Keratinocyte (primary cell): ENCODE data around the gene PRPF6. TPM values are rescaled to one million over a fixed set of nuclear protein-coding genes. Genes with fewer than 3 reads are reported as not detected.

Experiments used
- DNase-seq: peaks from one replicate; pipeline ENCODE4 v3.0.0-alpha.2; 2011; ENCODE audit warnings: low read depth, missing footprints, low spot score
- FAIRE-seq: peaks from 2 replicates; lab custom pipeline; 2011; peaks lifted over from hg19 to GRCh38; lab: Jason Lieb, UNC
- H2AFZ ChIP-seq: 2 replicates; pipeline ENCODE4 v1.6.0; 2012; ENCODE audit warnings: low read length, control low read depth, inconsistent platforms; ENCODE audit not compliant: control insufficient read depth
- H3K27ac ChIP-seq: 2 replicates; pipeline ENCODE4 v1.5.1; 2011; ENCODE audit warnings: low read length; ENCODE audit not compliant: control insufficient read depth, insufficient read depth
- H3K27me3 ChIP-seq: 3 replicates; pipeline ENCODE4 v1.6.0; 2011; ENCODE audit warnings: low read length; ENCODE audit not compliant: control insufficient read depth, insufficient read depth; ENCODE audit errors: extremely low read depth
- H3K36me3 ChIP-seq, 2 experiments: 2 replicates in 1 of 2; 3 replicates in 1 of 2; pipeline ENCODE4 v1.5.1; 2011; ENCODE audit warnings: low read length in 2 of 2, mild to moderate bottlenecking in 1 of 2; ENCODE audit not compliant: control insufficient read depth in 2 of 2, insufficient read depth in 2 of 2; ENCODE audit errors: extremely low read depth in 1 of 2
- H3K4me1 ChIP-seq: 3 replicates; pipeline ENCODE4 v1.5.1; 2011; ENCODE audit warnings: low read length; ENCODE audit not compliant: control insufficient read depth, insufficient read depth; ENCODE audit errors: extremely low read depth
- H3K4me2 ChIP-seq: 3 replicates; pipeline ENCODE4 v1.6.0; 2011; ENCODE audit warnings: low read depth, low read length; ENCODE audit not compliant: control insufficient read depth, insufficient read depth; ENCODE audit errors: extremely low read depth
- H3K4me3 ChIP-seq, 3 experiments: fragments of 200-600 bp in 1 of 3; sonication (generic) in 1 of 3; 2 replicates in 2 of 3; 3 replicates in 1 of 3; pipeline ENCODE4 v1.5.1; 2011 to 2016; ENCODE audit warnings: low read length in 3 of 3, mild to moderate bottlenecking in 3 of 3, control low read depth in 2 of 3, inconsistent platforms in 1 of 3, low read depth in 1 of 3, mixed read lengths in 1 of 3, mixed run types in 1 of 3, moderate library complexity in 1 of 3; ENCODE audit not compliant: control insufficient read depth in 2 of 3, insufficient read depth in 2 of 3; ENCODE audit errors: extremely low read depth in 1 of 3
- H3K79me2 ChIP-seq: 2 replicates; pipeline ENCODE4 v1.6.0; 2012; ENCODE audit warnings: low read length; ENCODE audit not compliant: control insufficient read depth, insufficient read depth
- H3K9ac ChIP-seq: 3 replicates; pipeline ENCODE4 v1.6.0; 2011; ENCODE audit warnings: low read length; ENCODE audit not compliant: control insufficient read depth, insufficient read depth; ENCODE audit errors: extremely low read depth
- H3K9me1 ChIP-seq: 3 replicates; pipeline ENCODE4 v1.6.0; 2011; ENCODE audit warnings: low read length; ENCODE audit not compliant: control insufficient read depth, insufficient read depth; ENCODE audit errors: extremely low read depth
- H3K9me3 ChIP-seq: 2 replicates; pipeline ENCODE4 v1.5.1; 2012; ENCODE audit warnings: low read depth, low read length; ENCODE audit not compliant: control insufficient read depth
- H4K20me1 ChIP-seq: 3 replicates; pipeline ENCODE4 v1.6.0; 2011; ENCODE audit warnings: low read length; ENCODE audit not compliant: control insufficient read depth, insufficient read depth; ENCODE audit errors: extremely low read depth
- EZH2 ChIP-seq: IDR thresholded peaks from one replicate; pipeline ENCODE4 v1.6.1; 2012; ENCODE audit warnings: inconsistent platforms, mild to moderate bottlenecking, low read length, moderate library complexity
- dilution Hi-C: fragments of 300-500 bp; cut with MboI; formaldehyde crosslinking; loops from one replicate; pipeline ENCODE4 v1.7.0; 2020; ENCODE audit warnings: low sequenced_read_pairs; ENCODE audit not compliant: extremely low pct_ligation_motif_present
- polyA plus RNA-seq, 5 experiments: library from polyadenylated mRNA; depleted of rRNA in 3 of 5; stranded (reverse) in 3 of 5; stranded (forward) in 1 of 5; unstranded in 1 of 5; fragments of >200 nt; gene quantifications; 1 replicate in 1 of 5; 2 replicates in 3 of 5; 3 replicates in 1 of 5; pipeline versions ENCODE4 v1.2.1 to v1.2.3, GENCODE V29; 2011 to 2012; ENCODE audit warnings: missing spikeins in 2 of 5, low read depth in 1 of 5, low replicate concordance in 1 of 5
- TF ChIP-seq, protein P1 (sequence below), 3 experiments: IDR thresholded peaks in 1 of 3; conservative IDR thresholded peaks in 1 of 3; optimal IDR thresholded peaks in 1 of 3; 2 replicates in 2 of 3; 3 replicates in 1 of 3; pipeline versions ENCODE3 to v1.5.1; 2011; ENCODE audit warnings: low read length in 3 of 3, mild to moderate bottlenecking in 3 of 3, moderate library complexity in 2 of 3, control low read depth in 1 of 3, inconsistent platforms in 1 of 3; ENCODE audit not compliant: insufficient read depth in 2 of 3; ENCODE audit errors: extremely low read depth in 1 of 3

Gene PRPF6
- polyA plus RNA-seq, 1 donor (not counting 4 experiments of a cell fraction or from before 2014, with no cell fraction given) = 30.5 TPM

DNA sequence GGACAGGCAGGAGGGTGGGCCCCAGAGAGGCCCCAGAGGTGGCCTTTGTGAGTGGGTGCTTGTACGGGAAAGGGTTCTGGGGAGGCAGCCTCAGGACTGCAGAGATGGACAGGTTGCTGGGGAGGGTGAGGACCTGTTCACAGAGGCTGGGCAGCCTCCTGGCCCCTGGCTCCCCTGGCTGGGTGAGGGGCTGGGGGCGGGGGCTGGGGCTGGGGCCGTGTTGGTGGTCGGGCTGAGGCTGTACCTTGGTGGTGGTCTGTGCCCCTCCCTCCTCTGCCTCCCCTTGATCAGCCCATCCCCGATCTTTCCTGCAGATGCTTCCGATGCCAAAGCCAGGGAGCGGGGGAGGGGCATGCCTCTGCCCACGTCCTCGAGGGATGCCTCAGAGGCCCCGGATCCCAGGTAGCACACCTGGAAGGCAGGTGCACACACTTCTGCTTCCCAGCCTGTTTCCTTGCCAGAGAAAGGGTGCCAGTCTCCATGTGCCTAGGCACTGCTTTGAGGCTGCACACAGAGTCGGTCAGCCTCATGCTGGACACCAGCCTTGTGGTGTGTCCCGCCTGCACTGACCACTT lies 86.9 kb downstream of the PRPF6 start:
- Histone ChIP-seq H4K20me1 (no peaks in the 10 kb centered on the region), H3K4me2 (no peak overlapping the region), H3K36me3 (peaks cover 0 to 4% of the 10 kb centered on the region in 2 experiments), H3K79me2 (no peaks in the 10 kb centered on the region), H3K9me1 (no peaks in the 10 kb centered on the region), H3K27me3 (no peaks in the 10 kb centered on the region), H3K4me3 (no peak overlapping the region), H3K9ac (no peak overlapping the region), H3K27ac (no peak overlapping the region), H3K4me1 (peaks cover 34% of the 10 kb centered on the region), H2AFZ (no peak overlapping the region), H3K9me3 (no peaks in the 10 kb centered on the region)
- FAIRE-seq (no peak), DNase-seq (no peak)
- TF ChIP-seq, protein P1, sequence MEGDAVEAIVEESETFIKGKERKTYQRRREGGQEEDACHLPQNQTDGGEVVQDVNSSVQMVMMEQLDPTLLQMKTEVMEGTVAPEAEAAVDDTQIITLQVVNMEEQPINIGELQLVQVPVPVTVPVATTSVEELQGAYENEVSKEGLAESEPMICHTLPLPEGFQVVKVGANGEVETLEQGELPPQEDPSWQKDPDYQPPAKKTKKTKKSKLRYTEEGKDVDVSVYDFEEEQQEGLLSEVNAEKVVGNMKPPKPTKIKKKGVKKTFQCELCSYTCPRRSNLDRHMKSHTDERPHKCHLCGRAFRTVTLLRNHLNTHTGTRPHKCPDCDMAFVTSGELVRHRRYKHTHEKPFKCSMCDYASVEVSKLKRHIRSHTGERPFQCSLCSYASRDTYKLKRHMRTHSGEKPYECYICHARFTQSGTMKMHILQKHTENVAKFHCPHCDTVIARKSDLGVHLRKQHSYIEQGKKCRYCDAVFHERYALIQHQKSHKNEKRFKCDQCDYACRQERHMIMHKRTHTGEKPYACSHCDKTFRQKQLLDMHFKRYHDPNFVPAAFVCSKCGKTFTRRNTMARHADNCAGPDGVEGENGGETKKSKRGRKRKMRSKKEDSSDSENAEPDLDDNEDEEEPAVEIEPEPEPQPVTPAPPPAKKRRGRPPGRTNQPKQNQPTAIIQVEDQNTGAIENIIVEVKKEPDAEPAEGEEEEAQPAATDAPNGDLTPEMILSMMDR (optimal IDR thresholded peaks at IDR 0.05 in 1 of 3, IDR thresholded peaks at IDR 0.05 in 1 of 3, conservative IDR thresholded peaks at IDR 0.05 in 1 of 3; ENCODE audit: extremely low read depth in 1 of 3, insufficient read depth in 2 of 3, low read length in 3 of 3) = no peak
- no peak for TF ChIP-seq EZH2
- dilution Hi-C loops = no loop called here

DNA sequence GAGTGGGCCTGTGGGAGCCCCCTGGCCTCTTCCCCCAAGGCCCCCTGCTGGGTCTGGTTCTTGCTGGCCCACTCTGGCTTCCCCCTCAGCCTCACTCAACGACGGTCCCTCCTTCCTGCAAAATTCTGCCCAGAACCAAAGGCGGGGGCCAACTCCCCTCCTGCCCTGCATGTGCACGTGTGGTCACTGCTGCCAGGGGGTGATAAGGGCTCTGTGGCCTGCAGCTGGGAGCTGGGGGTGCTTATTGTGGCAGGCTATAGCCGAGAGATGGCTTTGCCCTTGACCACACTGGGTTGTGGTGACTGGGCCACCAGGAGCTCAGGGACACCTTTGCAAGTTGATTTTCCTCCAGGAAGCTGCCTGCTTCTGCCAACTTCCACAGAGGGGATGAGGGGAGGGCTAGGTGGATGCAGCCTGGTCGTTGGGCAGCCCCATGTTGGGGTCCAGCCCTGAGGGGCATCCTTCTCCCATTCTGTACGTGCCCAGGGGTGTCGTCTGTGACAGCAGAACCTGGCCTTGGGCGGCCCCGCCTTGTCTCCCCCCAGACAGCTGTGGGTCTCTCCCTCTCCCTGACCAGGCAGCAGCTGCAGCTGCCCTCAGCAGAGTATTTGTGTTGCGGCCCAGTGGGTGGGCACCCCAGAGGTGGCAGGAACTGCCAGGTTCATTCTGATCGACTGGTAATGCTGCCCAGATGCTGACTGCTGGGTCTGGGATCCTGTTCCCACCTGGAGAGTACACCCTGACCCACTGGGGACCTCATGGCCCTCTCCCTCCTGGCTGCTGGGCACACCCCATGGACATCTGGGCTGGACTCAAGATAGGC lies 87.7 kb downstream of the PRPF6 start:
- no peak for TF ChIP-seq EZH2
- TF ChIP-seq, protein P1 (optimal IDR thresholded peaks at IDR 0.05 in 1 of 3, IDR thresholded peaks at IDR 0.05 in 1 of 3, conservative IDR thresholded peaks at IDR 0.05 in 1 of 3; ENCODE audit: extremely low read depth in 1 of 3, insufficient read depth in 2 of 3, low read length in 3 of 3) = no peak
- no peak overlapping the region for H3K27ac ChIP-seq

More for the DNA sequence above, 87.7 kb downstream of the PRPF6 start:
- Histone ChIP-seq H2AFZ (no peak overlapping the region), H4K20me1 (no peaks in the 10 kb centered on the region), H3K36me3 (peaks cover 0 to 4% of the 10 kb centered on the region in 2 experiments), H3K9me1 (no peaks in the 10 kb centered on the region), H3K79me2 (no peaks in the 10 kb centered on the region), H3K9me3 (no peaks in the 10 kb centered on the region), H3K9ac (no peak overlapping the region), H3K4me3 (no peak overlapping the region), H3K4me1 (peaks cover 31% of the 10 kb centered on the region), H3K27me3 (no peaks in the 10 kb centered on the region), H3K4me2 (no peak overlapping the region)
- no peak for FAIRE-seq
- DNase-seq = no peak
- dilution Hi-C loops = no loop called here
